DOHH2 (cell line): ENCODE results near the gene OSM.

Experiments
- CTCF ChIP-seq: fragments of 200-600 bp; sonication (generic); IDR thresholded peaks from one replicate; pipeline ENCODE4 v1.5.1; 2014; ENCODE audit warnings: antibody characterized with exemption, mild to moderate bottlenecking, low read depth, low read length; ENCODE audit not compliant: poor library complexity, severe bottlenecking
- EZH2phosphoT487 ChIP-seq: fragments of 200-600 bp; sonication (generic); IDR thresholded peaks from 2 replicates; pipeline ENCODE4 v1.6.1; 2017; ENCODE audit warnings: borderline replicate concordance, mild to moderate bottlenecking, antibody characterized with exemption, low read length, moderate library complexity, mixed read lengths

- TF ChIP-seq CTCF (no peak), EZH2phosphoT487 (no peak)
Measured at GRCh38 chr22:30260276-30260675, 6.4 kb downstream of the OSM start.
